K562 treated with DMSO at 1 percent for 24 hours (cell line): ENCODE data around the gene DYSF. TPM values are rescaled to one million over a fixed set of nuclear protein-coding genes. Genes with fewer than 3 reads are reported as not detected.

Source experiments
- total RNA-seq: library from RNA; unstranded; fragments of 300-600 nt; gene quantifications from 2 replicates; pipeline ENCODE4 v1.2.3, GENCODE V29; 2022; ENCODE audit warnings: low read depth; ENCODE audit not compliant: insufficient read depth

The DYSF gene
- 1.3 and 1.5 TPM in 2 replicates for total RNA-seq

DNA sequence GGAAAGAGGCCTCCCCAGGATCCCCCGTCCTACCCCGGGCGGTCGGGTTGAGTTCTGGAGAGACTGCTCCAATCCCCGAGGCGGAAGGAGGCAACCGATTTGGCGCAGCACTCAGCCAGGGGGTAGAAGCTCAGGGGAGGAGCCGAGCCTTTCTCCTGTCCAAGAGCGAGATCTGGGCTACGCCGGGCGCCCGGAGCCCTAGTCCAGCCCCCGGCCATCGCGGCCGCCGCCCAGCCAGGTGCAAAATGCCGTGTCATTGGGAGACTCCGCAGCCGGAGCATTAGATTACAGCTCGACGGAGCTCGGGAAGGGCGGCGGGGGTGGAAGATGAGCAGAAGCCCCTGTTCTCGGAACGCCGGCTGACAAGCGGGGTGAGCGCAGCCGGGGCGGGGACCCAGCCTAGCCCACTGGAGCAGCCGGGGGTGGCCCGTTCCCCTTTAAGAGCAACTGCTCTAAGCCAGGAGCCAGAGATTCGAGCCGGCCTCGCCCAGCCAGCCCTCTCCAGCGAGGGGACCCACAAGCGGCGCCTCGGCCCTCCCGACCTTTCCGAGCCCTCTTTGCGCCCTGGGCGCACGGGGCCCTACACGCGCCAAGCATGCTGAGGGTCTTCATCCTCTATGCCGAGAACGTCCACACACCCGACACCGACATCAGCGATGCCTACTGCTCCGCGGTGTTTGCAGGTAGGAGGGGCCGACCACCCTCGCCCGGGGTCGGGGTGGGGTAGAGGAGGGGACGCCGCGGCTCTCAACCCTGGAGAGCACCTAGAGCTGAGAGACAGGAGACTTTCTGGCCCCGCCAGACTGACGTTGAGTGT lies at the start of gene DYSF:
TSS of gene DYSF (plus strand) at position 158 of the 817 bp plus-strand sequence.

Other genes with a start within 250 kb of the DYSF start
- gene PAIP2B, start 226.5 kb upstream of the DYSF start, total RNA-seq = 0.72 and 1.00 TPM in 2 replicates
- 54.2 and 55.7 TPM in 2 replicates for gene ZNF638, start 121.8 kb upstream of the DYSF start, total RNA-seq